H9 (cell line): Measurements from ENCODE around the gene ZSCAN22. TPM values are rescaled to one million over a fixed set of nuclear protein-coding genes. Genes with fewer than 3 reads are reported as not detected.

Source experiments
- DNase-seq: peaks from one replicate; pipeline ENCODE4 v3.0.0-alpha.2; 2017
- H2AFZ ChIP-seq: one replicate; pipeline ENCODE4 v1.6.1; 2013; ENCODE audit warnings: mild to moderate bottlenecking, low read length, control low read depth, moderate library complexity
- H2AK5ac ChIP-seq: 2 replicates; pipeline ENCODE4 v1.6.1; 2013; ENCODE audit warnings: low read length, control low read depth, mixed read lengths; ENCODE audit not compliant: insufficient read length
- H2BK120ac ChIP-seq: one replicate; pipeline ENCODE4 v1.6.1; 2013; ENCODE audit warnings: low read depth, mild to moderate bottlenecking, low read length, control low read depth, inconsistent platforms; ENCODE audit not compliant: poor library complexity, severe bottlenecking
- H2BK12ac ChIP-seq: 2 replicates; pipeline ENCODE4 v1.6.1; 2013; ENCODE audit warnings: low read length, control low read depth, mixed read lengths, low read depth; ENCODE audit not compliant: insufficient read length
- H2BK15ac ChIP-seq: 2 replicates; pipeline ENCODE4 v1.6.1; 2013; ENCODE audit warnings: low read depth, low read length, control low read depth
- H2BK20ac ChIP-seq: one replicate; pipeline ENCODE4 v1.6.1; 2013; ENCODE audit warnings: low read depth, mild to moderate bottlenecking, low read length, control low read depth, inconsistent platforms; ENCODE audit not compliant: poor library complexity, severe bottlenecking
- H2BK5ac ChIP-seq: 2 replicates; pipeline ENCODE4 v1.6.1; 2013; ENCODE audit warnings: low read length, control low read depth, mixed read lengths; ENCODE audit not compliant: insufficient read length
- H3K14ac ChIP-seq: 2 replicates; pipeline ENCODE4 v1.6.1; 2013; ENCODE audit warnings: low read length, control low read depth; ENCODE audit not compliant: insufficient read depth
- H3K18ac ChIP-seq: 2 replicates; pipeline ENCODE4 v1.6.1; 2013; ENCODE audit warnings: low read depth, mild to moderate bottlenecking, mixed read lengths, low read length, control low read depth; ENCODE audit not compliant: insufficient read length
- H3K23ac ChIP-seq: 2 replicates; pipeline ENCODE4 v1.6.1; 2013; ENCODE audit warnings: low read length, control low read depth, mixed read lengths, low read depth; ENCODE audit not compliant: insufficient read length
- H3K23me2 ChIP-seq: 2 replicates; pipeline ENCODE4 v1.6.1; 2013; ENCODE audit warnings: low read depth, mild to moderate bottlenecking, mixed read lengths, low read length, control low read depth; ENCODE audit not compliant: insufficient read length, poor library complexity, severe bottlenecking
- H3K27ac ChIP-seq: 2 replicates; pipeline ENCODE4 v1.5.1; 2013; ENCODE audit warnings: low read length, control low read depth, mixed read lengths, low read depth; ENCODE audit not compliant: insufficient read length
- H3K27me3 ChIP-seq: 2 replicates; pipeline ENCODE4 v1.6.1; 2013; ENCODE audit warnings: low read length, control low read depth, inconsistent platforms; ENCODE audit not compliant: insufficient read depth
- H3K4ac ChIP-seq: 2 replicates; pipeline ENCODE4 v1.6.1; 2013; ENCODE audit warnings: low read depth, mild to moderate bottlenecking, control low read depth, inconsistent platforms, low read length, moderate library complexity
- H3K4me1 ChIP-seq: 2 replicates; pipeline ENCODE4 v1.6.1; 2013; ENCODE audit warnings: low read length, control low read depth, inconsistent platforms; ENCODE audit not compliant: insufficient read depth
- H3K4me2 ChIP-seq: 2 replicates; pipeline ENCODE4 v1.6.1; 2013; ENCODE audit warnings: low read length, control low read depth, mixed read lengths; ENCODE audit not compliant: insufficient read length, insufficient read depth
- H3K56ac ChIP-seq: 2 replicates; pipeline ENCODE4 v1.6.1; 2013; ENCODE audit warnings: low read depth, mild to moderate bottlenecking, mixed read lengths, low read length, control low read depth; ENCODE audit not compliant: insufficient read length
- H3K79me1 ChIP-seq: 2 replicates; pipeline ENCODE4 v1.6.1; 2013; ENCODE audit warnings: low read depth, mild to moderate bottlenecking, moderate library complexity, low read length, control low read depth, inconsistent platforms; ENCODE audit not compliant: insufficient read depth, poor library complexity, severe bottlenecking
- H3K79me2 ChIP-seq: 2 replicates; pipeline ENCODE4 v1.6.1; 2013; ENCODE audit warnings: low read length, control low read depth, inconsistent platforms; ENCODE audit not compliant: insufficient read depth
- H3K9ac ChIP-seq: 2 replicates; pipeline ENCODE4 v1.6.1; 2013; ENCODE audit warnings: low read length, control low read depth, mixed read lengths; ENCODE audit not compliant: insufficient read length; ENCODE audit errors: extremely low read depth
- H3K9me3 ChIP-seq: one replicate; pipeline ENCODE4 v1.6.1; 2013; ENCODE audit warnings: low read depth, low read length, inconsistent platforms; ENCODE audit not compliant: control insufficient read depth
- H3T11ph ChIP-seq: one replicate; pipeline ENCODE4 v1.6.1; 2013; ENCODE audit warnings: mild to moderate bottlenecking, low read length, control low read depth, inconsistent platforms
- H4K20me1 ChIP-seq: one replicate; pipeline ENCODE4 v1.6.1; 2013; ENCODE audit not compliant: control insufficient read depth, insufficient read length, insufficient read depth
- H4K5ac ChIP-seq: 2 replicates; pipeline ENCODE4 v1.6.1; 2013; ENCODE audit warnings: low read depth, mild to moderate bottlenecking, mixed read lengths, low read length, control low read depth; ENCODE audit not compliant: insufficient read length
- H4K8ac ChIP-seq: replicated peaks from 2 replicates; pipeline ENCODE4 v1.6.1; 2013; ENCODE audit warnings: low read length, control low read depth, mixed read lengths, low read depth; ENCODE audit not compliant: insufficient read length
- H4K91ac ChIP-seq: 2 replicates; pipeline ENCODE4 v1.6.1; 2013; ENCODE audit warnings: low read depth, mild to moderate bottlenecking, moderate library complexity, mixed read lengths, low read length, control low read depth; ENCODE audit not compliant: insufficient read length
- H3K27ac Mint-ChIP-seq, 3 experiments: 2 replicates in 2 of 3; 3 replicates in 1 of 3; pipeline ENCODE4 v1.8.0; 2020 to 2021; ENCODE audit warnings: mixed read lengths in 3 of 3, mild to moderate bottlenecking in 1 of 3, moderate library complexity in 1 of 3
- H3K27me3 Mint-ChIP-seq: 2 replicates; pipeline ENCODE4 v1.8.0; 2021; ENCODE audit warnings: low read depth, mild to moderate bottlenecking, moderate library complexity, mixed read lengths
- H3K36me3 Mint-ChIP-seq, 3 experiments: 2 replicates in 2 of 3; 3 replicates in 1 of 3; pipeline ENCODE4 v1.8.0; 2020 to 2021; ENCODE audit warnings: low read depth in 3 of 3, mixed read lengths in 3 of 3; ENCODE audit not compliant: insufficient read depth in 1 of 3
- H3K4me1 Mint-ChIP-seq, 2 experiments: 2 replicates each; pipeline ENCODE4 v1.8.0; 2020; ENCODE audit warnings: mixed read lengths in 2 of 2
- H3K4me3 Mint-ChIP-seq, 2 experiments: 2 replicates in 1 of 2; 3 replicates in 1 of 2; pipeline ENCODE4 v1.8.0; 2020 to 2021; ENCODE audit warnings: mild to moderate bottlenecking in 2 of 2, mixed read lengths in 2 of 2, moderate library complexity in 1 of 2
- H3K9me3 Mint-ChIP-seq, 2 experiments: 2 replicates in 1 of 2; 3 replicates in 1 of 2; pipeline ENCODE4 v1.8.0; 2020; ENCODE audit warnings: mild to moderate bottlenecking in 2 of 2, mixed read lengths in 2 of 2, moderate library complexity in 1 of 2
- WGBS: extraction: QIAGEN DNeasy Blood & Tissue Kit; methylation state at CpG from one replicate; pipeline ENCODE4 v1.1.7; 2013; ENCODE audit warnings: missing lambda C conversion rate, low lambda C conversion rate, mixed read lengths; ENCODE audit not compliant: insufficient read length; ENCODE audit errors: extremely low coverage; 5-methylcytosine and 5-hydroxymethylcytosine counted together
- total RNA-seq: library from RNA; stranded (reverse); gene quantifications from 2 replicates; pipeline ENCODE4 v1.2.1, GENCODE V29; 2021
- TF ChIP-seq, protein P1 (sequence below): fragments of 200-600 bp; sonication (generic); conservative IDR thresholded peaks from 3 replicates; pipeline ENCODE4 v1.8.0; 2021; ENCODE audit warnings: antibody characterized with exemption, mild to moderate bottlenecking

Gene ZSCAN22
- total RNA-seq, 1 experiment from 2014 or later: 4.8 TPM

DNA sequence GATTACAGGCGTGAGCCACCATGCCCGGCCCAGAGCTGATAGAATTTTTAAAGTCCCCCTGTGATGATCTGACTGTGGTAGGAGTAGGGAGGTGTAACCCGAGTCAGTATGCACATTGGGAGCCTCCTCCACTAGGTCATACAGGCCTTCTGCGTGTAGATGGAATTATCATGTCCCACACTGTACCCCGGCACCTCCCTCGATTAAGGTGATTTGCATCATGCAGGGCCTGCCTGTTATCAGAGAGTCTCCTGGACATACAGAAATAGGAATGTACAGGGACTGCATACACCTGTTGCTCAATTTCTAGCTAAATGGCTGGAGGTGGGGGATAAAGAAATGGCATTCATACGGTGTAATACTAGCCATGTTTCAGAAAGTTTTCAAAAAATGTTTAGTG lies 22.5 kb upstream of the ZSCAN22 start:
- Histone ChIP-seq H3K27me3 (no peaks in the 10 kb centered on the region), H3K4me2 (peak overlapping the region; percentile 66), H3K23me2 (peaks cover 4% of the 10 kb centered on the region), H3T11ph (no peak overlapping the region), H3K9ac (no peak overlapping the region), H4K8ac (no peak overlapping the region), H2BK15ac (no peak overlapping the region), H3K18ac (no peak overlapping the region), H3K27ac (no peak overlapping the region), H4K91ac (no peak overlapping the region), H3K23ac (no peak overlapping the region), H3K56ac (no peak overlapping the region), H3K4me1 (no peaks in the 10 kb centered on the region), H3K14ac (no peak overlapping the region), H4K20me1 (no peaks in the 10 kb centered on the region), H2BK12ac (no peak overlapping the region), H2BK20ac (no peak overlapping the region), H2AFZ (no peak overlapping the region), H3K79me2 (no peaks in the 10 kb centered on the region), H3K9me3 (no peaks in the 10 kb centered on the region), H2AK5ac (no peak overlapping the region), H2BK120ac (no peak overlapping the region), H2BK5ac (no peak overlapping the region), H4K5ac (no peak overlapping the region), H3K79me1 (no peaks in the 10 kb centered on the region), H3K4ac (no peak overlapping the region)
- H3K9me3 Mint-ChIP-seq: no peaks in the 10 kb centered on the region
- H3K27ac Mint-ChIP-seq: peak overlapping the region in 1 of 3 experiments; percentile 77; a peak in 1 of 7 replicates
- H3K36me3 Mint-ChIP-seq: peaks cover 24 to 54% (median 38%) of the 10 kb centered on the region in 3 experiments; a peak in 6 of 7 replicates
- DNase-seq: no peak
- TF ChIP-seq, protein P1, sequence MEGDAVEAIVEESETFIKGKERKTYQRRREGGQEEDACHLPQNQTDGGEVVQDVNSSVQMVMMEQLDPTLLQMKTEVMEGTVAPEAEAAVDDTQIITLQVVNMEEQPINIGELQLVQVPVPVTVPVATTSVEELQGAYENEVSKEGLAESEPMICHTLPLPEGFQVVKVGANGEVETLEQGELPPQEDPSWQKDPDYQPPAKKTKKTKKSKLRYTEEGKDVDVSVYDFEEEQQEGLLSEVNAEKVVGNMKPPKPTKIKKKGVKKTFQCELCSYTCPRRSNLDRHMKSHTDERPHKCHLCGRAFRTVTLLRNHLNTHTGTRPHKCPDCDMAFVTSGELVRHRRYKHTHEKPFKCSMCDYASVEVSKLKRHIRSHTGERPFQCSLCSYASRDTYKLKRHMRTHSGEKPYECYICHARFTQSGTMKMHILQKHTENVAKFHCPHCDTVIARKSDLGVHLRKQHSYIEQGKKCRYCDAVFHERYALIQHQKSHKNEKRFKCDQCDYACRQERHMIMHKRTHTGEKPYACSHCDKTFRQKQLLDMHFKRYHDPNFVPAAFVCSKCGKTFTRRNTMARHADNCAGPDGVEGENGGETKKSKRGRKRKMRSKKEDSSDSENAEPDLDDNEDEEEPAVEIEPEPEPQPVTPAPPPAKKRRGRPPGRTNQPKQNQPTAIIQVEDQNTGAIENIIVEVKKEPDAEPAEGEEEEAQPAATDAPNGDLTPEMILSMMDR: no peak
- H3K27me3 Mint-ChIP-seq: peaks cover 1% of the 10 kb centered on the region; the same call in 1 of the 2 replicates
- peaks cover 13 to 17% of the 10 kb centered on the region in 2 experiments for H3K4me1 Mint-ChIP-seq
- peak overlapping the region; percentile 99 for H3K4me3 Mint-ChIP-seq
- WGBS: no CpG with 5 or more reads among the region's 7 CpGs
